HCT116 (cell line): ENCODE measurements around the gene FOXP1. TPM values are rescaled to one million over a fixed set of nuclear protein-coding genes. Genes with fewer than 3 reads are reported as not detected.

Source experiments
- ATAC-seq: fragments of 200-7000 bp; cut with Tn5 transposase; 2 replicates; pipeline ENCODE4 v1.9.1; 2020; ENCODE audit warnings: mild to moderate bottlenecking, moderate library complexity
- BruUV-seq: library from RNA; stranded (reverse); fragments of 400-500 nt; replicated peaks from 2 replicates; lab custom pipeline; 2021; lab: Mats Ljungman, UMichigan
- CTCF ChIA-PET: fragments of 300-600 bp; sonication (Branson Sonifier 250); formaldehyde crosslinking; loops from one replicate; lab custom pipeline; 2021; ENCODE audit warnings: antibody characterized with exemption; lab: Charles Lee
- POLR2A ChIA-PET: fragments of 300-600, 350-600 bp; sonication (Branson Sonifier 250); formaldehyde crosslinking; loops from one replicate; lab custom pipeline; 2021; ENCODE audit warnings: antibody characterized with exemption; lab: Charles Lee
- RAD21 ChIA-PET, 2 experiments: fragments of 300-600 bp; sonication (Branson Sonifier 250); formaldehyde crosslinking; loops; one replicate each; lab custom pipeline; 2023; ENCODE audit warnings: low total read pairs in 2 of 2; ENCODE audit not compliant: uncharacterized antibody in 2 of 2, unreplicated experiment in 2 of 2, low non-redundant PET in 1 of 2; lab: Charles Lee
- DNase-seq: peaks from one replicate; pipeline ENCODE4 v3.0.0-alpha.2; 2010; ENCODE audit warnings: low read depth, low spot score
- H2AFZ ChIP-seq: fragments of 200-600 bp; shearing (Covaris generic), sonication (generic); 2 replicates; pipeline ENCODE4 v1.6.1; 2017; ENCODE audit warnings: low read depth, mixed run types, mixed read lengths, antibody characterized with exemption, low read length; ENCODE audit not compliant: poor library complexity, severe bottlenecking
- H3K27ac ChIP-seq: 2 replicates; pipeline ENCODE4 v1.5.1; 2012; ENCODE audit warnings: low read depth, low read length
- H3K27me3 ChIP-seq: fragments of 200-600 bp; sonication (generic); 2 replicates; pipeline ENCODE4 v1.6.1; 2016; ENCODE audit warnings: mixed run types, low read length, mixed read lengths; ENCODE audit not compliant: insufficient read depth
- H3K36me3 ChIP-seq, 2 experiments: fragments of 200-500 bp in 1 of 2; fragments of 200-600 bp in 1 of 2; sonication (Bioruptor generic) in 1 of 2; sonication (generic) in 1 of 2; 2 replicates each; pipeline versions ENCODE4 v1.5.1 to v1.6.1; 2014 to 2016; ENCODE audit warnings: low read length in 2 of 2, inconsistent platforms in 1 of 2, mixed read lengths in 1 of 2, mixed run types in 1 of 2; ENCODE audit not compliant: insufficient read depth in 2 of 2, control insufficient read depth in 1 of 2
- H3K4me1 ChIP-seq, 2 experiments: fragments of 200-600 bp in 1 of 2; sonication (generic) in 1 of 2; 2 replicates each; pipeline versions ENCODE4 v1.5.1 to v1.6.1; 2012 to 2017; ENCODE audit warnings: low read length in 2 of 2, inconsistent platforms in 1 of 2, mild to moderate bottlenecking in 1 of 2, mixed read lengths in 1 of 2, mixed run types in 1 of 2, moderate library complexity in 1 of 2; ENCODE audit not compliant: insufficient read depth in 2 of 2, control insufficient read depth in 1 of 2
- H3K4me2 ChIP-seq: fragments of 200-600 bp; sonication (generic); 2 replicates; pipeline ENCODE4 v1.6.1; 2017; ENCODE audit warnings: mixed run types, low read length, mixed read lengths
- H3K4me3 ChIP-seq, 2 experiments: fragments of 200-600 bp in 1 of 2; sonication (generic) in 1 of 2; replicated peaks in 1 of 2; 2 replicates each; pipeline ENCODE4 v1.5.1; 2011 to 2016; ENCODE audit warnings: low read length in 2 of 2, control low read depth in 1 of 2, low read depth in 1 of 2, mild to moderate bottlenecking in 1 of 2, mixed read lengths in 1 of 2, mixed run types in 1 of 2
- H3K79me2 ChIP-seq: fragments of 200-600 bp; sonication (generic); 2 replicates; pipeline ENCODE4 v1.6.1; 2017; ENCODE audit warnings: mild to moderate bottlenecking, mixed run types, low read length, moderate library complexity, mixed read lengths; ENCODE audit not compliant: insufficient read depth
- H3K9ac ChIP-seq: fragments of 200-600 bp; sonication (generic); 2 replicates; pipeline ENCODE4 v1.6.1; 2016; ENCODE audit warnings: low read length, mixed read lengths
- H3K9me2 ChIP-seq: fragments of 200-600 bp; sonication (generic), shearing (Covaris generic); 2 replicates; pipeline ENCODE4 v1.6.1; 2017; ENCODE audit warnings: mixed run types, mild to moderate bottlenecking, moderate library complexity; ENCODE audit not compliant: insufficient read depth
- H3K9me3 ChIP-seq, 2 experiments: fragments of 200-500 bp in 1 of 2; fragments of 200-600 bp in 1 of 2; sonication (Bioruptor generic) in 1 of 2; sonication (generic) in 1 of 2; 2 replicates each; pipeline ENCODE4 v1.6.1; 2014 to 2017; ENCODE audit warnings: low read length in 2 of 2, mixed read lengths in 2 of 2, inconsistent platforms in 1 of 2, low read depth in 1 of 2, mild to moderate bottlenecking in 1 of 2, mixed run types in 1 of 2, moderate library complexity in 1 of 2; ENCODE audit not compliant: control insufficient read depth in 1 of 2, insufficient read depth in 1 of 2
- H4K20me1 ChIP-seq: fragments of 200-600 bp; sonication (generic), shearing (Covaris generic); 2 replicates; pipeline ENCODE4 v1.6.1; 2017; ENCODE audit warnings: mixed run types, mild to moderate bottlenecking, moderate library complexity; ENCODE audit not compliant: insufficient read depth
- CBX3 ChIP-seq: IDR thresholded peaks from 2 replicates; pipeline ENCODE4 v1.6.1; 2012; ENCODE audit warnings: low read depth
- CEBPB ChIP-seq: IDR thresholded peaks from 2 replicates; pipeline ENCODE4 v1.6.1; 2012; ENCODE audit warnings: low read depth
- ELF1 ChIP-seq: IDR thresholded peaks from 2 replicates; pipeline ENCODE4 v1.6.1; 2012; ENCODE audit warnings: low read depth, borderline replicate concordance
- JUND ChIP-seq: IDR thresholded peaks from 2 replicates; pipeline ENCODE4 v1.6.1; 2012
- POLR2A ChIP-seq: IDR thresholded peaks from 2 replicates; pipeline ENCODE4 v1.7.0; 2011; ENCODE audit warnings: borderline replicate concordance; ENCODE audit not compliant: insufficient read depth, insufficient read length; ENCODE audit errors: extremely low read depth
- POLR2AphosphoS5 ChIP-seq: IDR thresholded peaks from 2 replicates; pipeline ENCODE4 v1.6.1; 2011; ENCODE audit warnings: mild to moderate bottlenecking, low read depth, low read length, moderate library complexity
- RAD21 ChIP-seq: IDR thresholded peaks from 2 replicates; pipeline ENCODE4 v1.6.1; 2012; ENCODE audit warnings: low read depth, mild to moderate bottlenecking
- SRF ChIP-seq: IDR thresholded peaks from 2 replicates; pipeline ENCODE4 v1.6.1; 2012; ENCODE audit warnings: low read depth
- TCF7L2 ChIP-seq: IDR thresholded peaks from 2 replicates; pipeline ENCODE4 v1.7.0; 2011; ENCODE audit warnings: borderline replicate concordance, inconsistent platforms; ENCODE audit not compliant: insufficient read depth, insufficient read length; ENCODE audit errors: extremely low read depth
- YY1 ChIP-seq: IDR thresholded peaks from 2 replicates; pipeline ENCODE4 v1.6.1; 2011; ENCODE audit warnings: low read length, low read depth, moderate library complexity, mild to moderate bottlenecking; ENCODE audit not compliant: insufficient replicate concordance; ENCODE audit errors: extremely low read depth
- intact Hi-C: fragments of 100-400 bp; cut with micrococcal nuclease; formaldehyde crosslinking; loops from 2 replicates; pipeline ENCODE4 v1.10.0; 2022
- total RNA-seq: library from RNA; stranded (reverse); gene quantifications from one replicate; pipeline ENCODE4 v1.2.1, GENCODE V29; 2021; ENCODE audit not compliant: unreplicated experiment
- TF ChIP-seq, protein P1 (sequence below): IDR thresholded peaks from 2 replicates; pipeline ENCODE4 v1.6.1; 2011; ENCODE audit warnings: mild to moderate bottlenecking, low read length, moderate library complexity; ENCODE audit not compliant: insufficient replicate concordance; ENCODE audit errors: extremely low read depth
- TF ChIP-seq, protein P2 (sequence below): IDR thresholded peaks from 2 replicates; pipeline ENCODE4 v1.6.1; 2012
- TF ChIP-seq, protein P3 (sequence below), 3 experiments: fragments of 200-600 bp in 1 of 3; sonication (generic) in 1 of 3; IDR thresholded peaks in 2 of 3; conservative IDR thresholded peaks in 1 of 3; 2 replicates each; pipeline ENCODE4 v1.5.1; 2012 to 2017; ENCODE audit warnings: low read depth in 2 of 3, low read length in 2 of 3, antibody characterized with exemption in 1 of 3, borderline replicate concordance in 1 of 3, control low read depth in 1 of 3, mild to moderate bottlenecking in 1 of 3, mixed read lengths in 1 of 3, mixed run types in 1 of 3, moderate library complexity in 1 of 3; ENCODE audit not compliant: insufficient read depth in 1 of 3

FOXP1 gene
- total RNA-seq, 1 experiment from 2014 or later: 11.4 TPM

DNA sequence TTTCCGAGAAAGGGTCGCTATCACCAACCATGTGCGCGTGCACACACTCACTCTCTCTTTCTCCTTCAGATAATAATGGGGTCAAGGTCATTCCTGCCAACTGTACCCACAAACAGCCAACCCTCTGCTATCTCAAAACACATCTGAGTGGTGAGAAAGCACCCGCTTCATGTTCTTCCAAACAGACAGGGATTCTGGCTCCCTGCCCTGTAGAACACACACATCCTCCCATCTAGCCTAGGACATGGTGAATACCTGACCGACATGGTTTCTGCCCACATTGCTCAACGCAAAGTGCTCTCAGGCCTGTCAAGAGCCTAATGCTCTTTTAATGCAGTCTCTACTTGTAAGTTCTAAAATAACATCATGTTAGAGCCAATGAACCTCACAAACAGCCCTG, 302.2 kb downstream of the FOXP1 start:
- CTCF ChIA-PET: no interaction called here
- intact Hi-C loops: no loop called here
- ATAC-seq: no peak
- RAD21 ChIA-PET: no interaction called here
- Histone ChIP-seq H3K4me3 (no peak overlapping the region), H3K9ac (no peak overlapping the region), H3K4me1 (no peaks in the 10 kb centered on the region), H3K27ac (no peak overlapping the region), H3K4me2 (no peak overlapping the region), H2AFZ (no peak overlapping the region), H3K9me3 (no peaks in the 10 kb centered on the region), H3K27me3 (no peaks in the 10 kb centered on the region), H3K79me2 (no peaks in the 10 kb centered on the region), H3K36me3 (no peaks in the 10 kb centered on the region), H4K20me1 (no peaks in the 10 kb centered on the region), H3K9me2 (no peaks in the 10 kb centered on the region)
- POLR2A ChIA-PET: no interaction called here
- no peak for DNase-seq
- BruUV-seq: no TSS peak
- TF ChIP-seq JUND: no peak
- TF ChIP-seq, protein P1, sequence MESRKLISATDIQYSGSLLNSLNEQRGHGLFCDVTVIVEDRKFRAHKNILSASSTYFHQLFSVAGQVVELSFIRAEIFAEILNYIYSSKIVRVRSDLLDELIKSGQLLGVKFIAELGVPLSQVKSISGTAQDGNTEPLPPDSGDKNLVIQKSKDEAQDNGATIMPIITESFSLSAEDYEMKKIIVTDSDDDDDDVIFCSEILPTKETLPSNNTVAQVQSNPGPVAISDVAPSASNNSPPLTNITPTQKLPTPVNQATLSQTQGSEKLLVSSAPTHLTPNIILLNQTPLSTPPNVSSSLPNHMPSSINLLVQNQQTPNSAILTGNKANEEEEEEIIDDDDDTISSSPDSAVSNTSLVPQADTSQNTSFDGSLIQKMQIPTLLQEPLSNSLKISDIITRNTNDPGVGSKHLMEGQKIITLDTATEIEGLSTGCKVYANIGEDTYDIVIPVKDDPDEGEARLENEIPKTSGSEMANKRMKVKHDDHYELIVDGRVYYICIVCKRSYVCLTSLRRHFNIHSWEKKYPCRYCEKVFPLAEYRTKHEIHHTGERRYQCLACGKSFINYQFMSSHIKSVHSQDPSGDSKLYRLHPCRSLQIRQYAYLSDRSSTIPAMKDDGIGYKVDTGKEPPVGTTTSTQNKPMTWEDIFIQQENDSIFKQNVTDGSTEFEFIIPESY: no peak
- no peak for TF ChIP-seq CBX3
- TF ChIP-seq, protein P2, sequence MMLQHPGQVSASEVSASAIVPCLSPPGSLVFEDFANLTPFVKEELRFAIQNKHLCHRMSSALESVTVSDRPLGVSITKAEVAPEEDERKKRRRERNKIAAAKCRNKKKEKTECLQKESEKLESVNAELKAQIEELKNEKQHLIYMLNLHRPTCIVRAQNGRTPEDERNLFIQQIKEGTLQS: no peak
- TF ChIP-seq TCF7L2: no peak
- TF ChIP-seq SRF: no peak
- TF ChIP-seq, all 23 proteins: peak for 0

DNA sequence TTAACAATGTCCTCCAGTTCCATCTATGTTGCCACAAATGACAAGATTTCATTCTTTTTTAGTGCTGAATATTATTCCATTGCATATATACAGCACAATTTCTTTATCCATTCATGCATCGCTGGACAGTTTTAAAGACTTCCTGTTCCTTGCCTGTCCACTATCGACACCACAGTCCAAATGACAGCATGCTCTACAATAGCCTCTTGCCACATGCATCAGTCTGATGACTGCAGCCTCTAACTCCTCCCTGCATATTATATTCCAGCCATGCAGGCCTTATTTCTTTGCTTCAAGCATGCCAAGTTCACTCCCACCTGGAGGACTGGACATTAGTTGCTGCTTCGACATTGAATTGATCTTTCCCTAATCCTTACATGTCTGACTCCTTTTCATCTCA, 306.2 kb downstream of the FOXP1 start:
- Histone ChIP-seq H3K4me2 (no peak overlapping the region), H3K79me2 (no peaks in the 10 kb centered on the region), H2AFZ (no peak overlapping the region), H3K4me3 (no peak overlapping the region), H3K9me3 (no peaks in the 10 kb centered on the region), H3K27ac (no peak overlapping the region), H4K20me1 (no peaks in the 10 kb centered on the region), H3K9ac (no peak overlapping the region), H3K4me1 (no peaks in the 10 kb centered on the region), H3K27me3 (no peaks in the 10 kb centered on the region), H3K36me3 (no peaks in the 10 kb centered on the region), H3K9me2 (no peaks in the 10 kb centered on the region)
- no peak for ATAC-seq
- DNase-seq: no peak
- no TSS peak for BruUV-seq
- ChIA-PET CTCF (no interaction called here), POLR2A (no interaction called here), RAD21 (no interaction called here)
- intact Hi-C loops: no loop called here
- TF ChIP-seq JUND (no peak), POLR2AphosphoS5 (no peak), ELF1 (no peak), TCF7L2 (no peak), POLR2A (no peak), RAD21 (no peak), CBX3 (no peak), SRF (no peak), YY1 (no peak), CEBPB (no peak)
- TF ChIP-seq, protein P2: no peak
- TF ChIP-seq, protein P3, sequence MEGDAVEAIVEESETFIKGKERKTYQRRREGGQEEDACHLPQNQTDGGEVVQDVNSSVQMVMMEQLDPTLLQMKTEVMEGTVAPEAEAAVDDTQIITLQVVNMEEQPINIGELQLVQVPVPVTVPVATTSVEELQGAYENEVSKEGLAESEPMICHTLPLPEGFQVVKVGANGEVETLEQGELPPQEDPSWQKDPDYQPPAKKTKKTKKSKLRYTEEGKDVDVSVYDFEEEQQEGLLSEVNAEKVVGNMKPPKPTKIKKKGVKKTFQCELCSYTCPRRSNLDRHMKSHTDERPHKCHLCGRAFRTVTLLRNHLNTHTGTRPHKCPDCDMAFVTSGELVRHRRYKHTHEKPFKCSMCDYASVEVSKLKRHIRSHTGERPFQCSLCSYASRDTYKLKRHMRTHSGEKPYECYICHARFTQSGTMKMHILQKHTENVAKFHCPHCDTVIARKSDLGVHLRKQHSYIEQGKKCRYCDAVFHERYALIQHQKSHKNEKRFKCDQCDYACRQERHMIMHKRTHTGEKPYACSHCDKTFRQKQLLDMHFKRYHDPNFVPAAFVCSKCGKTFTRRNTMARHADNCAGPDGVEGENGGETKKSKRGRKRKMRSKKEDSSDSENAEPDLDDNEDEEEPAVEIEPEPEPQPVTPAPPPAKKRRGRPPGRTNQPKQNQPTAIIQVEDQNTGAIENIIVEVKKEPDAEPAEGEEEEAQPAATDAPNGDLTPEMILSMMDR (IDR thresholded peaks at IDR 0.05 in 2 of 3, conservative IDR thresholded peaks at IDR 0.05 in 1 of 3; ENCODE audit: borderline replicate concordance in 1 of 3, insufficient read depth in 1 of 3, low read depth in 2 of 3, low read length in 2 of 3): no peak
